ENCODE measurements around the gene CXCR4.

The CXCR4 gene

DNA sequence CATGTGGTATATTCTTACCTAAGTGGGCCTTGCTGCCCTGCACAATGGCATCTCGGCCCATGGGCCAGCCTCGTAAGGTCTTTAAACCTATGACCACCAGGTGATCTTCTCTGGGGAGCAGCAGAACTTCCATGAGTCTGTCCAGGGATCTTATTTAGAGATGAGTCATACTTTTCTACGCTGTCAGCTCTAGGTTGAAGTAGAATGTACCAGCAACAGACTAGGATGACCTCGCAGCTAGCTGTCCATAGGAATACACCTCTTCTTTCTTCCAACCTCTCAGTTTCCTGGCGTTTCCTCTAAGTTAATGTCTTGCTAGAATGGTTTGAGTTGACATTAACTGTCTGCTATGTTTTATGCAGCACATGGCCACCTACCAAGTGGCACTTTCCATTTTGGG lies 15.6 kb upstream of the CXCR4 start:
- TF ChIP-seq GLIS3 (CRISPR knock-in tag; IDR thresholded peaks at IDR 0.05) (no peak), TSHZ2 (CRISPR knock-in tag; IDR thresholded peaks at IDR 0.05) (no peak)
- TF ChIP-seq, protein P1, sequence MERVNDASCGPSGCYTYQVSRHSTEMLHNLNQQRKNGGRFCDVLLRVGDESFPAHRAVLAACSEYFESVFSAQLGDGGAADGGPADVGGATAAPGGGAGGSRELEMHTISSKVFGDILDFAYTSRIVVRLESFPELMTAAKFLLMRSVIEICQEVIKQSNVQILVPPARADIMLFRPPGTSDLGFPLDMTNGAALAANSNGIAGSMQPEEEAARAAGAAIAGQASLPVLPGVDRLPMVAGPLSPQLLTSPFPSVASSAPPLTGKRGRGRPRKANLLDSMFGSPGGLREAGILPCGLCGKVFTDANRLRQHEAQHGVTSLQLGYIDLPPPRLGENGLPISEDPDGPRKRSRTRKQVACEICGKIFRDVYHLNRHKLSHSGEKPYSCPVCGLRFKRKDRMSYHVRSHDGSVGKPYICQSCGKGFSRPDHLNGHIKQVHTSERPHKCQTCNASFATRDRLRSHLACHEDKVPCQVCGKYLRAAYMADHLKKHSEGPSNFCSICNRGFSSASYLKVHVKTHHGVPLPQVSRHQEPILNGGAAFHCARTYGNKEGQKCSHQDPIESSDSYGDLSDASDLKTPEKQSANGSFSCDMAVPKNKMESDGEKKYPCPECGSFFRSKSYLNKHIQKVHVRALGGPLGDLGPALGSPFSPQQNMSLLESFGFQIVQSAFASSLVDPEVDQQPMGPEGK (CRISPR knock-in tag; IDR thresholded peaks at IDR 0.05; ENCODE audit: borderline replicate concordance) = no peak
- no peak for ATAC-seq

- ATAC-seq = no peak
- TF ChIP-seq TOX (CRISPR knock-in tag; IDR thresholded peaks at IDR 0.05; ENCODE audit: borderline replicate concordance) = no peak
- no peak for TF ChIP-seq BACH2 (CRISPR knock-in tag; IDR thresholded peaks at IDR 0.05; ENCODE audit: borderline replicate concordance)
- TF ChIP-seq, protein P1 (CRISPR knock-in tag; IDR thresholded peaks at IDR 0.05; ENCODE audit: borderline replicate concordance) = no peak
- no peak for TF ChIP-seq TCF4 (CRISPR knock-in tag; IDR thresholded peaks at IDR 0.05; ENCODE audit: borderline replicate concordance)
These were observed 15.2 kb upstream of the CXCR4 start for GRCh38 chr2:136133176-136133575.

DNA sequence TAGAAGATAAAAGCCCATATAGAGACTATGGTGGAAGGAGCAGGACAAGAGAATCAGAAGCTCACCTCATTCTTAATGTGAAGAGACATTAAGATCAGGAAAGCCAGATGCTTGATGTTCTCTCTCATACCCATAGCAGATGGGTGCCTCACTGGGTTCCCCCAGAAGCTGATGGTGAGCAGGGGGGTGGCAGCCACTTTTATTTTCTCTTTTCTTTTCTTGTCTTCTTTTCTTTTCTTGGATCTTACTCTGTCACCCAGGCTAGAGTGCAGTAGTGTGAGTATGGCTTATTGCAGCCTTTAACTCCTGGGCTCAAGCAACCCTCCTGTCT lies 14.8 kb upstream of the CXCR4 start:
- TF ChIP-seq ESRRG (CRISPR knock-in tag; IDR thresholded peaks at IDR 0.05) (no peak), ZNF565 (CRISPR knock-in tag; conservative IDR thresholded peaks at IDR 0.05; ENCODE audit: low read depth) (no peak), POU6F1 (CRISPR knock-in tag; IDR thresholded peaks at IDR 0.05; ENCODE audit: borderline replicate concordance, low read depth) (no peak), TOX (CRISPR knock-in tag; IDR thresholded peaks at IDR 0.05; ENCODE audit: borderline replicate concordance) (no peak)
- ATAC-seq = no peak

DNA sequence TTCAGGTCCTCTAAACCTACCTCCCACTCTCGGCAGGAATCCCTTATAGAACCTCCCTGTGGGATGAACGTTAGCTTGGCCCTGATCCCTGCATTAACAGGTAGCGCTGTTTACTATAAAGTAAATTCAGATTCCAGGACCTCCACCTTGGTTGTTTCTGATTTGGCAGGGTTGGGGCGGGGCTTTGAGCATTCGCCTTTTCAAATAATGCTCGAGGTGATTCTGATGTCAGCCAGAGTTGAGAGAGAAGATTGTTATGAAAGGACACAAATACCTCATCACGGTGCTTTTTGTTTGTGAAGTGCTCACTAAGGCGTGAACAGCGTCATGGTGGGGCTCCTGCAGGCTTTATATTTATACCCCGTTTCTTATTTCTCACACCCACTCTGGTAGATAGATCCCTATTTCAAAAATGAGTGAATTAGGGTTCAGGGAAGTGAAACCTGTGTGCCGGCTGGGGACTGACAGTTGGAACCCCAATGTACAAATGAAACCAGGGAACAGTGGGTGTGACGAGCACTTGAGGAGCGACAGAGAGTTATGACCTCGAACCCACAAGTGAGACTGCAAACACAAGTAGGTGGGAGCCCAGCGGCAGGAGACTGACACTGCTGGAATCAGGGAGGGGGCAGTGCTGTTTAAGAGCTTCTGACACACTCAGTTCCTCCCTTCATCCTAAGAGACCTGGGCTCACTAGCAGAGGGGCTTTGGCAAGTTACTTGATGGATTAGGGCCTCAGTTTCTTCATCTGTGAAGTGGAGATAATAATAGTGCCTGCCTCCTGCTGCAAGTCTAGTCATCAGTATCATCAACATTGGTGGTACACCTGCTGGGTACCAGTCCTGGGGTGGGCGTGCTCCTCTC lies 14.2 kb upstream of the CXCR4 start:
- TF ChIP-seq ISL1 (CRISPR knock-in tag; IDR thresholded peaks at IDR 0.05) (no peak), TOX (CRISPR knock-in tag; IDR thresholded peaks at IDR 0.05; ENCODE audit: borderline replicate concordance) (no peak), ZC3H10 (CRISPR knock-in tag; IDR thresholded peaks at IDR 0.05) (no peak)

GRCh38 chr2:136131484-136131960 lies 13.6 kb upstream of the CXCR4 start:
- no peak for ATAC-seq
- TF ChIP-seq ZFP30 (CRISPR knock-in tag; IDR thresholded peaks at IDR 0.05) (no peak), BACH2 (CRISPR knock-in tag; IDR thresholded peaks at IDR 0.05; ENCODE audit: borderline replicate concordance) (no peak), ZNF565 (CRISPR knock-in tag; conservative IDR thresholded peaks at IDR 0.05; ENCODE audit: low read depth) (no peak), ARNTL (CRISPR knock-in tag; IDR thresholded peaks at IDR 0.05; ENCODE audit: borderline replicate concordance, low read depth) (no peak), CSDC2 (CRISPR knock-in tag; IDR thresholded peaks at IDR 0.05) (no peak), OSR1 (CRISPR knock-in tag; IDR thresholded peaks at IDR 0.05) (no peak), TCF4 (CRISPR knock-in tag; IDR thresholded peaks at IDR 0.05; ENCODE audit: borderline replicate concordance) (no peak), GLIS3 (CRISPR knock-in tag; IDR thresholded peaks at IDR 0.05) (no peak), TOX (CRISPR knock-in tag; IDR thresholded peaks at IDR 0.05; ENCODE audit: borderline replicate concordance) (no peak), ZNF70 (CRISPR knock-in tag; IDR thresholded peaks at IDR 0.05) (no peak), SNAI2 (CRISPR knock-in tag; IDR thresholded peaks at IDR 0.05) (no peak), ISL1 (CRISPR knock-in tag; IDR thresholded peaks at IDR 0.05) (no peak), ZC3H10 (CRISPR knock-in tag; IDR thresholded peaks at IDR 0.05) (no peak), ZNF8 (CRISPR knock-in tag; IDR thresholded peaks at IDR 0.05) (no peak)
- TF ChIP-seq, protein P1 (CRISPR knock-in tag; IDR thresholded peaks at IDR 0.05; ENCODE audit: borderline replicate concordance) = no peak
- TF ChIP-seq, protein P2, sequence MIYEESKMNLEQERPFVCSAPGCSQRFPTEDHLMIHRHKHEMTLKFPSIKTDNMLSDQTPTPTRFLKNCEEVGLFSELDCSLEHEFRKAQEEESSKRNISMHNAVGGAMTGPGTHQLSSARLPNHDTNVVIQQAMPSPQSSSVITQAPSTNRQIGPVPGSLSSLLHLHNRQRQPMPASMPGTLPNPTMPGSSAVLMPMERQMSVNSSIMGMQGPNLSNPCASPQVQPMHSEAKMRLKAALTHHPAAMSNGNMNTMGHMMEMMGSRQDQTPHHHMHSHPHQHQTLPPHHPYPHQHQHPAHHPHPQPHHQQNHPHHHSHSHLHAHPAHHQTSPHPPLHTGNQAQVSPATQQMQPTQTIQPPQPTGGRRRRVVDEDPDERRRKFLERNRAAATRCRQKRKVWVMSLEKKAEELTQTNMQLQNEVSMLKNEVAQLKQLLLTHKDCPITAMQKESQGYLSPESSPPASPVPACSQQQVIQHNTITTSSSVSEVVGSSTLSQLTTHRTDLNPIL (CRISPR knock-in tag; IDR thresholded peaks at IDR 0.05; ENCODE audit: low read depth) = no peak

More for the DNA sequence above, 14.2 kb upstream of the CXCR4 start:
- no peak for ATAC-seq

Data from SK-N-SH treated with all-trans-retinoic acid at 6 μM for 48 hours (cell line).